Naive thymus-derived CD4-positive, alpha-beta T cell (primary cell): ENCODE results near the gene MAD2L2. TPM values are rescaled to one million over a fixed set of nuclear protein-coding genes. Genes with fewer than 3 reads are reported as not detected.

Experiments used
- ATAC-seq: fragments of 150-1000 bp; cut with Tn5 transposase; 2 replicates; pipeline ENCODE4 v1.10.0; 2021; ENCODE audit warnings: mild to moderate bottlenecking, moderate library complexity
- CTCF ChIA-PET: fragments of 350-600 bp; sonication (Branson Sonifier 250); formaldehyde crosslinking; loops from one replicate; lab custom pipeline; 2021; ENCODE audit warnings: antibody characterized with exemption; lab: Charles Lee
- POLR2A ChIA-PET: fragments of 350-600 bp; sonication (Branson Sonifier 250); formaldehyde crosslinking; loops from one replicate; lab custom pipeline; 2021; ENCODE audit warnings: antibody characterized with exemption, inconsistent platforms; lab: Charles Lee
- DNase-seq, 9 donors: peaks; one replicate each; pipeline versions ENCODE4 v3.0.0 to v3.0.0-alpha.2; 2020 to 2022; ENCODE audit warnings: mixed read lengths in 1 of 9
- H3K27ac ChIP-seq: one replicate; pipeline ENCODE4 v1.7.0; 2013; ENCODE audit warnings: mild to moderate bottlenecking, low read depth, low read length, moderate library complexity
- H3K27me3 ChIP-seq, 2 donors: one replicate each; pipeline ENCODE4 v1.7.0; 2013; ENCODE audit warnings: low read length in 2 of 2, mild to moderate bottlenecking in 2 of 2, moderate library complexity in 2 of 2; ENCODE audit not compliant: control insufficient read depth in 2 of 2, insufficient read depth in 2 of 2
- H3K36me3 ChIP-seq, 3 experiments: 1 replicate in 2 of 3; 2 replicates in 1 of 3; pipeline ENCODE4 v1.7.0; 2013; ENCODE audit warnings: low read length in 3 of 3, mild to moderate bottlenecking in 3 of 3, moderate library complexity in 1 of 3; ENCODE audit not compliant: insufficient read depth in 3 of 3, control insufficient read depth in 2 of 3
- H3K4me1 ChIP-seq, 2 donors: one replicate each; pipeline ENCODE4 v1.7.0; 2013; ENCODE audit warnings: low read length in 2 of 2, mild to moderate bottlenecking in 2 of 2, moderate library complexity in 1 of 2; ENCODE audit not compliant: control insufficient read depth in 2 of 2, insufficient read depth in 2 of 2
- H3K4me3 ChIP-seq: 2 replicates; pipeline ENCODE4 v1.7.0; 2013; ENCODE audit warnings: mild to moderate bottlenecking, low read length
- H3K9me3 ChIP-seq, 3 experiments: 1 replicate in 2 of 3; 2 replicates in 1 of 3; pipeline ENCODE4 v1.7.0; 2013; ENCODE audit warnings: low read length in 3 of 3; ENCODE audit not compliant: control insufficient read depth in 2 of 3
- H3K27ac Mint-ChIP-seq, 9 donors: one replicate each; pipeline ENCODE4 v1.8.0; 2020 to 2022; ENCODE audit warnings: mixed read lengths in 9 of 9, mild to moderate bottlenecking in 8 of 9, moderate library complexity in 5 of 9, inconsistent platforms in 2 of 9
- H3K27me3 Mint-ChIP-seq, 5 donors: one replicate each; pipeline ENCODE4 v1.8.0; 2021 to 2022; ENCODE audit warnings: mixed read lengths in 5 of 5, mild to moderate bottlenecking in 1 of 5
- H3K36me3 Mint-ChIP-seq, 5 donors: one replicate each; pipeline ENCODE4 v1.8.0; 2020 to 2022; ENCODE audit warnings: mixed read lengths in 5 of 5, mild to moderate bottlenecking in 3 of 5, inconsistent platforms in 1 of 5
- H3K4me1 Mint-ChIP-seq, 7 donors: one replicate each; pipeline ENCODE4 v1.8.0; 2020 to 2022; ENCODE audit warnings: mixed read lengths in 7 of 7, mild to moderate bottlenecking in 3 of 7, inconsistent platforms in 1 of 7
- H3K4me3 Mint-ChIP-seq, 10 donors: one replicate each; pipeline ENCODE4 v1.8.0; 2020 to 2022; ENCODE audit warnings: mild to moderate bottlenecking in 10 of 10, mixed read lengths in 10 of 10, moderate library complexity in 6 of 10, inconsistent platforms in 2 of 10
- H3K9me3 Mint-ChIP-seq, 11 donors: one replicate each; pipeline ENCODE4 v1.8.0; 2020 to 2022; ENCODE audit warnings: mixed read lengths in 11 of 11, mild to moderate bottlenecking in 4 of 11, inconsistent platforms in 1 of 11, moderate library complexity in 1 of 11
- intact Hi-C, 2 donors: fragments of 100-400 bp; cut with micrococcal nuclease; formaldehyde crosslinking; loops; one replicate each; pipeline ENCODE4 v1.15.1; 2023
- polyA plus RNA-seq, 2 donors: library from polyadenylated mRNA; unstranded; fragments of 300-500 nt; fragmentation: Illumina TruSeq; gene quantifications; one replicate each; pipeline ENCODE4 v1.2.3, GENCODE V29; 2021
- total RNA-seq, 6 experiments: library from RNA in 5 of 6; stranded (reverse) in 5 of 6; gene quantifications; 1 replicate in 5 of 6; 2 replicates in 1 of 6; pipeline ENCODE4 v1.2.3 and lab custom pipeline; 2021 to 2026

The MAD2L2 gene
- total and polyA plus RNA-seq, 7 experiments from 2014 or later = 17.1 to 53.3 (median 30.1) TPM

DNA sequence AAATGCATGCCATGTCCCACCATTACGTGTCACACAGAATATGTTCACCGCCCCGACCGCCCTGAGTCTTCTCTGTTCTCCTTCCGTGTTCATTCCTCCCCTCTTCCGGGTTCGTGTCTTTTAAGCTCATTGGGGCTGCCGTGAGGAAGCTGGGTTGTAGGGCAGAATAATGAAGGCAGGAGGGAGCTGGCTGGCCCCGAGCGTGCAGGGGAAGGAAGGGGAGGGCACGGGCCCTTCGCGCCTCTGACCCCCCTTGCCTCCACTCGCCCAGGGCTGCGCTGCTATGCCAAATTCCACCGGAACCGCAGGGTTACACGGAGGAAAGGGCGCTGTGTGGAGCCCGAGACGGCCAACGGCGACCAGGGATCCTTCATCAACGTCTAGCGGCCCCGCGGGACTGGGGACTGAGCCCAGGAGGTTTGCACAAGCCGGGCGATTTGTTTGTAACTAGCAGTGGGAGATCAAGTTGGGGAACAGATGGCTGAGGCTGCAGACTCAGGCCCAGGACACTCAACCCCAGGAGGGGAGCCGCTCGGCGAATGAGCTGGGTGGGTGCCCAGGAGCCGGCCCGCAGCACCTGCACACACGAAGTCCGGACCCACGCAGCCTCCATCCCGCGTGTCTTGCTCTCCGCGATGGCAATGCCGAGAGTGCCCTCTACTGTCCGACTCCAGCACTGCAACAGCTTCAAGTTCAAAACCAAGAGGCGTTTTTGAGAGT lies 38.5 kb upstream of the MAD2L2 start:
- POLR2A ChIA-PET = interaction anchor here (0.5 to 2.8 kb wide), 24 partner anchors 9 to 814 kb away, joined by 3 to 37 read pairs (median 6); partner anchors contain the start of genes AGTRAP, FBXO44, FBXO6 and MAD2L2
- peak; percentile 92 for ATAC-seq
- no peaks in the 10 kb centered on the region for H3K9me3 ChIP-seq
- H3K4me3 ChIP-seq = peak overlapping the region; percentile 66
- peak overlapping the region; percentile 73 to 97 (median 93) for H3K27ac Mint-ChIP-seq
- no peaks in the 10 kb centered on the region for H3K36me3 Mint-ChIP-seq
- H3K4me3 Mint-ChIP-seq = peak overlapping the region; percentile 71 to 89 (median 86)
- H3K27me3 Mint-ChIP-seq = peaks cover 0 to 10% (median 0%) of the 10 kb centered on the region in 5 donors
- CTCF ChIA-PET = interaction anchor here (0.6 to 7.6 kb wide), 24 partner anchors 9 to 682 kb away, joined by 3 to 49 read pairs (median 4); partner anchors contain the start of genes AGTRAP, CLCN6, FBXO2 and FBXO6
- peaks cover 8 to 21% (median 15%) of the 10 kb centered on the region in 7 donors for H3K4me1 Mint-ChIP-seq
- DNase-seq = peak; percentile 73 to 89 (median 82)
- peak overlapping the region; percentile 62 for H3K27ac ChIP-seq
- intact Hi-C loops = loop anchor here (1.0 to 10.0 kb wide), 14 partner anchors 11 to 682 kb away; partner anchors contain the start of genes FBXO6 (in 2 of the 2), MAD2L2 (in 2 of the 2), AGTRAP (in 1 of the 2) and CLCN6 (in 1 of the 2)
- no peaks in the 10 kb centered on the region for H3K27me3 ChIP-seq
- H3K36me3 ChIP-seq = no peaks in the 10 kb centered on the region
- no peaks in the 10 kb centered on the region for H3K9me3 Mint-ChIP-seq
- H3K4me1 ChIP-seq = peaks cover 0 to 5% of the 10 kb centered on the region in 2 donors

DNA sequence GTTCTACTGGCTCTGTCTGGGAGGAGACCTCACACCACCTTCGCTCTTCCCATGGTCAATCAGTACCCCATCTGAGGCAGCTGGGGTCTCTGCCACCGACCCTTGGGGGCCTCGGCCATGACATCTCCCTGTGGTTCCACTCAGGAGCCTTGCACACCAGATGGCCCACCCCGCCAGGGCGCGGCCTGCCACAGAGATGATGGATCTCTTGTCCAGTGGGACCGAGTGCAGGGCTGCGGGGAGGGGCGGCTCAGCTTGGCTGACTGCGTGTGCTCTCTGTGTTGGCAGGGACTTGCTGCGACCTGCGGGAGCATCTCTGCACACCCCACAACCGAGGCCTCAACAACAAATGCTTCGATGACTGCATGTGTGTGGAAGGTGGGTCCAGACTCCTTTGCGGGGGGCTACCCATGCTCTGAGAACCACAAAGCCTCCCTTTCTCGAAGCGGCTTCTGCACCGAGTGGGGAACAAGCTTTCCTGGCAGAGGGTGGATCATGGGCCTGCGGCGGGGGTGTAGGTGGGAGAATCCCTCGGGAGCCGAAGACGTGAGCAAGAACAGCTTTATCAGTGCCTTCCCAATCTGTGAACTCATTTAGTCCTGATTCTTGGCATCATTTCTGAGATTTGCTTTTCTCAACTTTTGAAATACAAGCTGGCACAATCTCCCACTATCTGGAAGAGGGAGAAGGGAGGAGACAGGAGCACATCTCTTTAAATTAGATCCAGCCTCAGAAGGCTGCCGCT lies 34.1 kb upstream of the MAD2L2 start:
- Histone ChIP-seq H3K36me3 (no peaks in the 10 kb centered on the region), H3K4me1 (peaks cover 0 to 5% of the 10 kb centered on the region in 2 donors), H3K27ac (no peak overlapping the region), H3K27me3 (no peaks in the 10 kb centered on the region), H3K4me3 (no peak overlapping the region), H3K9me3 (no peaks in the 10 kb centered on the region)
- ATAC-seq (no peak), DNase-seq (no peak)
- H3K27ac Mint-ChIP-seq = no peak overlapping the region
- H3K4me3 Mint-ChIP-seq = no peak overlapping the region
- no peaks in the 10 kb centered on the region for H3K9me3 Mint-ChIP-seq
- peaks cover 0 to 9% (median 0%) of the 10 kb centered on the region in 5 donors for H3K27me3 Mint-ChIP-seq
- intact Hi-C loops = loop anchor here in 1 of 2 donors (5.0 to 10.0 kb wide), 2 partner anchors 33 to 380 kb away; partner anchors contain the start of gene MAD2L2
- H3K4me1 Mint-ChIP-seq = peaks cover 8 to 16% (median 13%) of the 10 kb centered on the region in 7 donors
- POLR2A ChIA-PET = no interaction called here
- CTCF ChIA-PET = interaction anchor here (0.9 kb wide), 1 partner anchor 31 kb away, joined by 3 read pairs; no protein-coding TSS in a partner anchor
- H3K36me3 Mint-ChIP-seq = no peaks in the 10 kb centered on the region

DNA sequence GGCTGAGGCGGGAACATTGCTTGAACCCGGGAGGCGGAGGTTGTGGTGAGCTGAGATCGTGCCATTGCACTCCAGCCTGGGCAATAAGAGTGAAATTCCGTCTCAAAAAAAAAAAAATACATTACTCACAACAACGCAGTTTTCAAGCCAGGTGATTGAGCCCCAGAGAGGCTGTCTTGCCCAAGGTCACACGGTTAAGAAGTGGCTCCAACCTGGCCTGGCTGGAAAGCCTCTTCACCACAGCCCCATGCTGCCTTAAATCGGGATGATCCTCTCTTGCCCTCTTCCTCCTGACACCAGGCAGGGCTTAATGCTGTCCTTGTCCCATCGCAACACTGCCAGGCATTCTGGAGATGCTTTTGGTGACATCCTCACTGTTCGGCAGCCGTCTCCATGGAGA lies 32.1 kb upstream of the MAD2L2 start:
- no peak for ATAC-seq
- CTCF ChIA-PET = no interaction called here

DNA sequence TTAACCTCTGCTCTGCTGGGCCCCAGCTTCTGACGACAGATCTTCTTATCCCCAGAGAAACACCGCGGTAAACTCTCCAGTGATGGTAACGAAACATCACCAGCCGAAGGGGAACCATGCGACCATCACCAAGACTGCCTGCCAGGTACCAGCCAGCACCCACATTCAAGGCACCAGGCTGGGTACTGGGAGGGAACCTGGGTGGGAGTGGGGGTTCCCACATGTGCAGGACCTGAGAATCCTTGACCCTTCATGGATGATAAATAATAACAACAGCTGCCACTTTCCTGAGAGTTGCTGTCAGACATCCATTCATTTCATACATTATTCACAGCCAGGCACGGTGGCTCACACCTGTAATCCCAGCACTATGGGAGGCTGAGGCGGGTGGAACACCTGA lies 31.3 kb upstream of the MAD2L2 start:
- peaks cover 0 to 9% (median 4%) of the 10 kb centered on the region in 5 donors for H3K27me3 Mint-ChIP-seq
- CTCF ChIA-PET = no interaction called here
- no peak overlapping the region for H3K4me3 Mint-ChIP-seq
- Histone ChIP-seq H3K9me3 (no peaks in the 10 kb centered on the region), H3K27ac (no peak overlapping the region), H3K4me3 (no peak overlapping the region), H3K36me3 (no peaks in the 10 kb centered on the region), H3K27me3 (no peaks in the 10 kb centered on the region), H3K4me1 (no peaks in the 10 kb centered on the region)
- no peaks in the 10 kb centered on the region for H3K4me1 Mint-ChIP-seq
- DNase-seq = no peak
- no peaks in the 10 kb centered on the region for H3K9me3 Mint-ChIP-seq
- no peak for ATAC-seq
- POLR2A ChIA-PET = no interaction called here
- no peaks in the 10 kb centered on the region for H3K36me3 Mint-ChIP-seq
- intact Hi-C loops = loop anchor here in 1 of 2 donors (10.0 kb wide), 1 partner anchor 377 kb away; no protein-coding TSS in a partner anchor
- no peak overlapping the region for H3K27ac Mint-ChIP-seq

More for the DNA sequence above, 32.1 kb upstream of the MAD2L2 start:
- Histone ChIP-seq H3K27me3 (no peaks in the 10 kb centered on the region), H3K36me3 (no peaks in the 10 kb centered on the region), H3K27ac (no peak overlapping the region), H3K9me3 (no peaks in the 10 kb centered on the region), H3K4me3 (no peak overlapping the region), H3K4me1 (no peaks in the 10 kb centered on the region)
- Mint-ChIP-seq H3K27ac (no peak overlapping the region), H3K4me3 (no peak overlapping the region), H3K27me3 (peaks cover 0 to 9% (median 4%) of the 10 kb centered on the region in 5 donors), H3K9me3 (no peaks in the 10 kb centered on the region), H3K4me1 (no peaks in the 10 kb centered on the region), H3K36me3 (no peaks in the 10 kb centered on the region)
- no peak for DNase-seq
- intact Hi-C loops = loop anchor here in 1 of 2 donors (10.0 kb wide), 1 partner anchor 378 kb away; no protein-coding TSS in a partner anchor
- POLR2A ChIA-PET = no interaction called here

DNA sequence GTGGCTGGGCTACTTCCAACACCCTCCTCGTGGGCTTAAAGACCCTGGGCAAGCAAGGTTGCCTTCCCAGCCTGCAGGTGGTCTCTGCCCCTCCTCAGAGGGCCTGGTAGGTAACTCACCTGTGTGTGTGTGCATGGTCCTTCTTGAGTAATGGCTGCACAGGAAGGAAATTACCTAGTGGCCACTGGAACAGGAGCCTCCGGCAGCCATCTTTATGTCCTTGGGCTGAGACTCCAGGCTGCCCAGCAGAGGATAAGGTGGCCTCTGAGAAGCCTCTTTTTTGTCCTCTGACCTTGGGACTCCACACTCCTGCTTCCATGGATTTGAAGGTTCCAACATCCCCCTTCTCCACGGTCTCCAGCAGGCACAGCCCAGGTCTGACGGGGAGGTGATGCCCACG lies 30.5 kb upstream of the MAD2L2 start:
- Mint-ChIP-seq H3K4me1 (no peaks in the 10 kb centered on the region), H3K27ac (no peak overlapping the region), H3K36me3 (no peaks in the 10 kb centered on the region), H3K4me3 (no peak overlapping the region), H3K27me3 (peaks cover 0 to 9% (median 4%) of the 10 kb centered on the region in 5 donors), H3K9me3 (no peaks in the 10 kb centered on the region)
- Histone ChIP-seq H3K9me3 (no peaks in the 10 kb centered on the region), H3K4me3 (no peak overlapping the region), H3K27me3 (no peaks in the 10 kb centered on the region), H3K4me1 (no peaks in the 10 kb centered on the region), H3K36me3 (no peaks in the 10 kb centered on the region), H3K27ac (no peak overlapping the region)
- ATAC-seq = no peak
- intact Hi-C loops = loop anchor here in 1 of 2 donors (10.0 kb wide), 1 partner anchor 377 kb away; no protein-coding TSS in a partner anchor
- ChIA-PET POLR2A (interaction anchor here (1.0 to 2.0 kb wide), 2 partner anchors 8 to 48 kb away, joined by 3 to 9 read pairs; partner anchors contain the start of gene FBXO6), CTCF (interaction anchor here (0.6 to 1.8 kb wide), 2 partner anchors 8 to 74 kb away, joined by 3 to 4 read pairs; no protein-coding TSS in a partner anchor)
- no peak for DNase-seq
